SK-MEL-5 (cell line): ENCODE measurements around the gene KBTBD7. TPM values are rescaled to one million over a fixed set of nuclear protein-coding genes. Genes with fewer than 3 reads are reported as not detected.

Experiments
- DNase-seq: peaks from one replicate; pipeline ENCODE4 v3.0.0-alpha.2; 2016; ENCODE audit warnings: low read depth, low spot score
- in situ Hi-C: cut with HindIII; loops from 2 replicates; pipeline ENCODE4 v1.10.0; 2016; ENCODE audit warnings: low sequenced_read_pairs, high pct_unique_total_duplicates, low pct_unique_long_range_greater_than_20kb
- total RNA-seq: library from RNA; depleted of rRNA; stranded (reverse); fragments of >200 nt; shearing (Covaris generic); gene quantifications from 2 replicates; pipeline ENCODE4 v1.2.3, GENCODE V29; 2014; rRNA removed

The KBTBD7 gene
- total RNA-seq, 1 experiment from 2014 or later: 8.0 TPM

DNA sequence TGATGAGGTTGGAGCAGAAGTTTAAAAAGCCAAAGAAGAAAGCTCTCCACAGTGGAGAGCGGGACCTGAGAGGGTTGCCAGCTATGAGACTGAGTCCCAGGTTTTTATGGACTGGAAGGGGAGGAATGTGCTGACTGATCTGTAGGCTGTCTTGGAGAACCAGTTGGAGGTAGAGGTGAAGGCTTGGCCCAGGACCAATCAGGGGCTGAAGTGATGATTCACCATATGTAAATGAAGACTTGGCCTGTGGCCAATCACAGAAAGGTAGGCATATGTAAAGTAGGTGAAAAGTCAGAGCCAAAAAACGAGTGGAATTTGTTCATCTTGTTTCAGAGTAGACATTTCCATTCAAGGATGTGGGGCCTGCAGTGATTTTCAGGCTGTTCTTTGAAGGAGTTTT lies 44.3 kb downstream of the KBTBD7 start:
- no peak for DNase-seq
- in situ Hi-C loops: no loop called here

DNA sequence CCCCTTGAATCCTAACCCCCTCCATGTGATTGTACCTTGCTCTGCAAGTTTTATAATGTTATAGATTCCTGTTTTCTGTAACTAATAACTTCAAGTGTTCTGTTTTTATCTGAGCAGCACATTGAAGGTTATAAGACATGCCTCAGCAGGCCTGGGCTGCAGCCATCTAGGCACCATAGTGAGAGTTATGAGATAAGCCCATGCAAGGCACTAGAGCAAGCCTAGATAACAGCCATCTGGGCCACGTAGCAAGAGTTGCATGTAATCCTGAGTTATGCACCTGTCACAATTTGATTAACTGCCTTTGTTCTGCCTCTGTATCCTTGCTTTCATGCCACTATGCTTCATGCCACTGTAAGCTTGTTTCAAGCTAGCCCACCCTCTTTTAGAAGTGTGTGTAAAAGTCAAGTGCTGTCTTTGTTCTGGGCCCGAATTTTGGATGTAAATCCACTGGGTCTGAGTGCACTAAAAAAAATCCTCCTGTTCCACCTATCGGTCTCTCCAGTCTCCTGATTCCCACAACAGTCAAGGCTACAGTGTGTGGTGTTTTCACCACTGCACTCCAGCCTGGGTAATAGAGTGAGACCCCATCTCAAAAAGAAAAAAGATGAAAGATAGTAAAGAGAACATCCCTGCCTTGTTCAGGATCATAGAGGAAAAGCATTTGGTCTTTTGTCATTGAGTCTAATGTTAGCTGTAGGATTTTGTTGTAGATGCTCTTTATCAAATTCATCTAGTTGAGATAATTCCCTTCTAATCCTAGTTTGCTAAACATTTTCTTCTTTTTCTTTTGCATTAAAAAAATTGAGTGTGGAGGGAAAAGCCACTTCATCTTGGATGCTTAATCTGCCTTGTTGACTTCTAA lies 45.7 kb downstream of the KBTBD7 start:
- in situ Hi-C loops: no loop called here
- no peak for DNase-seq

DNA sequence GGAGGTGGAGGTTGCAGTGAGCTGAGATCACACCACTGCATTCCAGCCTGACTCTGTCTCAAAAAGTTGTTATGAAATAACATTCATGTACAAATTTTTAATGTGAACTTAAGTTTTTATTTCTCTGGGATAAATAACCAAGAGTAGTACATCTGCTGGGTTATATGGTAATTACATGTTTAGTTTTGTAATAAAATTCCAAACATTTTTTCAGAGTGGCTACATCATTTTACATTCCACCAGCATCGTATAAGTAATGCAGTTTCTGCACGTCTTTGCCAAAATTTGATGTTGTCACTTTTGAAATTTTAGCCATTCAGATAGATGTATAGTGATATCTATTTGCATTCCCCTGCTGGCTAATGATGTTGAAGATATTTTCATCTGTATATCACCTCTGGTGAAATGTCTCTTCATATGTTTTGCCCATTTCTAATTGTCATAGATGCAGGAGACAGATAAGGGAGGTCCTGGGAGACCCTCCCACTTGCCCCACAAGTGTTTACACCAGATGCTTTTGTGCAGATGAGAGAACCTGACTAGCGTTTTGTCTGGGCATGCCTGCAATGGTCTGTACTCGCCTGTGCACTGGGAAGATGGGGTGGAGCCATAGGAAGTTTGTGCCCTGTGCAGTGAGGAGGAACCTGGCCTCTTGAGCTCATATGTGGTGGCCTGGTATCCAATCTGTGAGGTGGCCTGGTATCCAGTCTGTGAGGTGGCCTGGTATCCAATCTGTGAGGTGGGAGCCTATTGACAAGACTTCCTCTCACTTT lies 49.0 kb downstream of the KBTBD7 start:
- DNase-seq: no peak
- in situ Hi-C loops: no loop called here

DNA sequence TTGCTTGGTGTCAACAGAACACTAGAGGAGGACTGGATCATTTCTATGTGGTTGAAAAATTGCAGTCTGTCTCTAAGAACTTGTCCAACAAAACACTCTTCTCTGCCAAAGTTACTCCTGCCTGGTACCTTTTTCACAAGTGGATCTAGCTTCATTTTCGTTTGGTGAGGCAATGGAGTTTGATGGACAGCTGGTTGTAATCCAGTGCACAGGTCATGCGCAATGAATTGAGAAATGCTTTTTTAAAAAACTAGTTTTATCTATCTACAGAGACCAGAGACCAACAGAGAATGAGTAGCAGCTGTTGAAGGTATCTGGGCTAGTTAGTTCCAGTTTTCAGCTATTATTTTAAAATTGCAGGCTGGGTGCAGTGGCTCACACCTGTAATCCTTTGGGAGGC lies 49.8 kb downstream of the KBTBD7 start:
- DNase-seq: no peak
- in situ Hi-C loops: no loop called here

Other genes with a start within 250 kb of the KBTBD7 start
- 51.0 and 56.7 TPM in 2 replicates for gene ELF1, start 175.3 kb downstream of the KBTBD7 start, total RNA-seq
- 11.4 and 13.7 TPM in 2 replicates for gene WBP4, start 133.1 kb downstream of the KBTBD7 start, total RNA-seq
- gene KBTBD6, start 61.8 kb downstream of the KBTBD7 start, total RNA-seq: 12.7 and 14.3 TPM in 2 replicates
- gene MTRF1, start 69.0 kb upstream of the KBTBD7 start, total RNA-seq: 18.3 and 26.7 TPM in 2 replicates
- 4.2 and 6.7 TPM in 2 replicates for gene NAA16, start 116.7 kb upstream of the KBTBD7 start, total RNA-seq